ENCODE data around the gene POPDC3.
"Not testable (repeated sequence)": the region's sequence is repeated elsewhere in the genome, so short reads cannot be mapped to it uniquely, and the experiment has no call there.

GRCh38 chr6:105219218-105219617, 39.4 kb upstream of the POPDC3 start:
- TF ChIP-seq, protein P1, sequence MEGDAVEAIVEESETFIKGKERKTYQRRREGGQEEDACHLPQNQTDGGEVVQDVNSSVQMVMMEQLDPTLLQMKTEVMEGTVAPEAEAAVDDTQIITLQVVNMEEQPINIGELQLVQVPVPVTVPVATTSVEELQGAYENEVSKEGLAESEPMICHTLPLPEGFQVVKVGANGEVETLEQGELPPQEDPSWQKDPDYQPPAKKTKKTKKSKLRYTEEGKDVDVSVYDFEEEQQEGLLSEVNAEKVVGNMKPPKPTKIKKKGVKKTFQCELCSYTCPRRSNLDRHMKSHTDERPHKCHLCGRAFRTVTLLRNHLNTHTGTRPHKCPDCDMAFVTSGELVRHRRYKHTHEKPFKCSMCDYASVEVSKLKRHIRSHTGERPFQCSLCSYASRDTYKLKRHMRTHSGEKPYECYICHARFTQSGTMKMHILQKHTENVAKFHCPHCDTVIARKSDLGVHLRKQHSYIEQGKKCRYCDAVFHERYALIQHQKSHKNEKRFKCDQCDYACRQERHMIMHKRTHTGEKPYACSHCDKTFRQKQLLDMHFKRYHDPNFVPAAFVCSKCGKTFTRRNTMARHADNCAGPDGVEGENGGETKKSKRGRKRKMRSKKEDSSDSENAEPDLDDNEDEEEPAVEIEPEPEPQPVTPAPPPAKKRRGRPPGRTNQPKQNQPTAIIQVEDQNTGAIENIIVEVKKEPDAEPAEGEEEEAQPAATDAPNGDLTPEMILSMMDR (IDR thresholded peaks at IDR 0.05), result not testable (repeated sequence)
- not testable (repeated sequence) for TF ChIP-seq POLR2AphosphoS5, POLR2A (IDR thresholded peaks at IDR 0.05)

Measured in stomach (tissue), 4 donors.